Lower leg skin (tissue), 3 donors: ENCODE measurements around the gene TRAPPC5.

Experiments
- CTCF ChIP-seq, 3 donors: fragments of 450-650 bp; IDR thresholded peaks; one replicate each; pipeline ENCODE4 v1.5.1; 2016; ENCODE audit warnings: antibody characterized with exemption in 3 of 3, mild to moderate bottlenecking in 3 of 3, moderate library complexity in 2 of 3
- POLR2A ChIP-seq, 2 donors: fragments of 450-650 bp; IDR thresholded peaks; one replicate each; pipeline ENCODE4 v1.6.1; 2016 to 2017; ENCODE audit warnings: antibody characterized with exemption in 2 of 2, mild to moderate bottlenecking in 1 of 2, moderate library complexity in 1 of 2

GRCh38 chr19:7718668-7719067, 38.0 kb downstream of the TRAPPC5 start:
- TF ChIP-seq CTCF (IDR thresholded peaks at IDR 0.05) (no peak), POLR2A (IDR thresholded peaks at IDR 0.05) (no peak)
